Neural cell (in vitro differentiated cells): ENCODE data around the gene WDR37. TPM values are rescaled to one million over a fixed set of nuclear protein-coding genes. Genes with fewer than 3 reads are reported as not detected.

Source experiments
- H2AFZ ChIP-seq: fragments of 200-600, 300-800 bp; sonication (generic), shearing (Covaris generic); 2 replicates; pipeline ENCODE4 v1.6.0; 2014; ENCODE audit warnings: low read depth, mild to moderate bottlenecking, antibody characterized with exemption, low read length, moderate library complexity
- H3F3A ChIP-seq: fragments of 200-600 bp; shearing (Covaris generic); 2 replicates; pipeline ENCODE4 v1.6.1; 2016; ENCODE audit warnings: mild to moderate bottlenecking, moderate library complexity, mixed read lengths, antibody characterized with exemption, low read length; ENCODE audit not compliant: insufficient read depth, poor library complexity, severe bottlenecking
- H3K27ac ChIP-seq: fragments of 200-600, 300-800 bp; sonication (generic), shearing (Covaris generic); 2 replicates; pipeline ENCODE4 v1.5.1; 2014; ENCODE audit warnings: mild to moderate bottlenecking, low read length, moderate library complexity
- H3K27me3 ChIP-seq: fragments of 300-800, 200-600 bp; sonication (generic), shearing (Covaris generic); 2 replicates; pipeline ENCODE4 v1.6.0; 2014; ENCODE audit warnings: mild to moderate bottlenecking, low read depth, low read length, moderate library complexity; ENCODE audit not compliant: insufficient read depth
- H3K36me3 ChIP-seq: fragments of 300-800, 200-600 bp; sonication (generic), shearing (Covaris generic); 2 replicates; pipeline ENCODE4 v1.5.1; 2014; ENCODE audit warnings: mild to moderate bottlenecking, antibody characterized with exemption, low read length, moderate library complexity; ENCODE audit not compliant: insufficient read depth
- H3K4me2 ChIP-seq: fragments of 300-800, 200-600 bp; sonication (generic), shearing (Covaris generic); 2 replicates; pipeline ENCODE4 v1.6.0; 2014; ENCODE audit warnings: mild to moderate bottlenecking, low read length
- H3K4me3 ChIP-seq: fragments of 300-800, 200-600 bp; sonication (generic), shearing (Covaris generic); 2 replicates; pipeline ENCODE4 v1.5.1; 2014; ENCODE audit warnings: mild to moderate bottlenecking, low read length, moderate library complexity
- H3K79me2 ChIP-seq: fragments of 200-600 bp; shearing (Covaris generic); replicated peaks from 2 replicates; pipeline ENCODE4 v1.6.0; 2014; ENCODE audit warnings: mild to moderate bottlenecking, low read length, moderate library complexity; ENCODE audit not compliant: insufficient read depth
- H3K9ac ChIP-seq: fragments of 300-800, 200-600 bp; sonication (generic), shearing (Covaris generic); 2 replicates; pipeline ENCODE4 v1.6.1; 2016; ENCODE audit warnings: mild to moderate bottlenecking, low read length, mixed read lengths
- H3K9me2 ChIP-seq: fragments of 200-600 bp; shearing (Covaris generic); 2 replicates; pipeline ENCODE4 v1.6.1; 2016; ENCODE audit warnings: mild to moderate bottlenecking, low read length, mixed read lengths; ENCODE audit not compliant: insufficient read depth
- H3K9me3 ChIP-seq: fragments of 200-600, 300-800 bp; sonication (generic), shearing (Covaris generic); 2 replicates; pipeline ENCODE4 v1.6.1; 2016; ENCODE audit warnings: mild to moderate bottlenecking, mixed run types, low read length, moderate library complexity, mixed read lengths
- H4K20me1 ChIP-seq: fragments of 200-600 bp; shearing (Covaris generic); 2 replicates; pipeline ENCODE4 v1.6.1; 2016; ENCODE audit warnings: mild to moderate bottlenecking, mixed run types; ENCODE audit not compliant: insufficient read depth
- EP300 ChIP-seq: fragments of 450-650 bp; conservative IDR thresholded peaks from 2 replicates; pipeline ENCODE4 v1.6.1; 2014; ENCODE audit warnings: antibody characterized with exemption, mild to moderate bottlenecking, moderate library complexity; ENCODE audit not compliant: poor library complexity, severe bottlenecking
- EZH2 ChIP-seq: fragments of 200-600, 300-800 bp; shearing (Covaris generic), sonication (generic); IDR thresholded peaks from 2 replicates; pipeline ENCODE4 v1.6.1; 2014; ENCODE audit warnings: antibody characterized with exemption, low read length, borderline replicate concordance, mild to moderate bottlenecking; ENCODE audit not compliant: insufficient read depth, poor library complexity, severe bottlenecking
- MXI1 ChIP-seq: fragments of 450-650 bp; conservative IDR thresholded peaks from 2 replicates; pipeline ENCODE4 v1.6.1; 2014; ENCODE audit warnings: antibody characterized with exemption, mild to moderate bottlenecking; ENCODE audit not compliant: poor library complexity, severe bottlenecking
- POLR2AphosphoS5 ChIP-seq: IDR thresholded peaks from 2 replicates; pipeline ENCODE4 v1.6.1; 2012
- RAD21 ChIP-seq: fragments of 450-650 bp; conservative IDR thresholded peaks from 2 replicates; pipeline ENCODE4 v1.6.1; 2014; ENCODE audit warnings: antibody characterized with exemption, mild to moderate bottlenecking, moderate library complexity
- SMC3 ChIP-seq: fragments of 450-650 bp; conservative IDR thresholded peaks from 2 replicates; pipeline ENCODE4 v1.6.1; 2014; ENCODE audit warnings: antibody characterized with exemption, mild to moderate bottlenecking, moderate library complexity; ENCODE audit not compliant: poor library complexity
- TAF1 ChIP-seq: IDR thresholded peaks from 2 replicates; pipeline ENCODE4 v1.6.1; 2012; ENCODE audit warnings: low read depth
- polyA plus RNA-seq: library from polyadenylated mRNA; depleted of rRNA; stranded (reverse); fragments of >200 nt; gene quantifications from 2 replicates; pipeline ENCODE4 v1.2.3, GENCODE V29; 2014
- TF ChIP-seq, protein P1 (sequence below): fragments of 450-650 bp; IDR thresholded peaks from 2 replicates; pipeline ENCODE4 v1.5.1; 2014; ENCODE audit warnings: antibody characterized with exemption, mild to moderate bottlenecking, moderate library complexity; ENCODE audit not compliant: poor library complexity, severe bottlenecking
- TF ChIP-seq, protein P2 (sequence below): IDR thresholded peaks from 2 replicates; pipeline ENCODE4 v1.6.1; 2012; ENCODE audit warnings: borderline replicate concordance

WDR37 gene
- polyA plus RNA-seq, 1 donor from 2014 or later = 32.3 TPM

DNA sequence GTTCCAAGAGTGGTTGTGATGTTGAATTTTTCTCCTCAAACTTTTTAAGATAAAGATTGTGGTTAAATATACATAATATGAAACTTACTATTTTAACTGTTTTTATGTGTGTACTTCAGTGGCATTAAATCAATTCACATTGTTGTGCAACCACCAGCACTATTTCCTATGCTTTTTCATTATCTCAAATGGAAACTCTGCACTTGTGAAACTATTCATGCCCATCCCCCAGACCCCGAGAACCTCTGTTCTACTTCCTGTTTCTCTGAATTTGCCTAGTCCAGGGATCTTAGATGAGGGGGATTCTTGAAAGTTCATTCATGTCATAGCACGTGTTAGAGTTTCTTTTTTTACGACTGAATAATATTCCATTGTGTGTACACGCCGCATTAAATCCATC, 67.0 kb downstream of the WDR37 start:
- Histone ChIP-seq H2AFZ (no peak overlapping the region), H3K27me3 (no peaks in the 10 kb centered on the region), H3K9ac (no peak overlapping the region), H3K27ac (no peak overlapping the region), H4K20me1 (no peaks in the 10 kb centered on the region), H3K4me2 (no peak overlapping the region), H3K9me3 (no peaks in the 10 kb centered on the region), H3K4me3 (no peak overlapping the region), H3F3A (no peaks in the 10 kb centered on the region), H3K9me2 (no peaks in the 10 kb centered on the region), H3K79me2 (no peaks in the 10 kb centered on the region), H3K36me3 (no peaks in the 10 kb centered on the region)
- TF ChIP-seq TAF1 (no peak), EP300 (no peak), SMC3 (no peak), RAD21 (no peak), POLR2AphosphoS5 (no peak), EZH2 (no peak), MXI1 (no peak)
- TF ChIP-seq, protein P1, sequence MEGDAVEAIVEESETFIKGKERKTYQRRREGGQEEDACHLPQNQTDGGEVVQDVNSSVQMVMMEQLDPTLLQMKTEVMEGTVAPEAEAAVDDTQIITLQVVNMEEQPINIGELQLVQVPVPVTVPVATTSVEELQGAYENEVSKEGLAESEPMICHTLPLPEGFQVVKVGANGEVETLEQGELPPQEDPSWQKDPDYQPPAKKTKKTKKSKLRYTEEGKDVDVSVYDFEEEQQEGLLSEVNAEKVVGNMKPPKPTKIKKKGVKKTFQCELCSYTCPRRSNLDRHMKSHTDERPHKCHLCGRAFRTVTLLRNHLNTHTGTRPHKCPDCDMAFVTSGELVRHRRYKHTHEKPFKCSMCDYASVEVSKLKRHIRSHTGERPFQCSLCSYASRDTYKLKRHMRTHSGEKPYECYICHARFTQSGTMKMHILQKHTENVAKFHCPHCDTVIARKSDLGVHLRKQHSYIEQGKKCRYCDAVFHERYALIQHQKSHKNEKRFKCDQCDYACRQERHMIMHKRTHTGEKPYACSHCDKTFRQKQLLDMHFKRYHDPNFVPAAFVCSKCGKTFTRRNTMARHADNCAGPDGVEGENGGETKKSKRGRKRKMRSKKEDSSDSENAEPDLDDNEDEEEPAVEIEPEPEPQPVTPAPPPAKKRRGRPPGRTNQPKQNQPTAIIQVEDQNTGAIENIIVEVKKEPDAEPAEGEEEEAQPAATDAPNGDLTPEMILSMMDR = no peak
- TF ChIP-seq, protein P2, sequence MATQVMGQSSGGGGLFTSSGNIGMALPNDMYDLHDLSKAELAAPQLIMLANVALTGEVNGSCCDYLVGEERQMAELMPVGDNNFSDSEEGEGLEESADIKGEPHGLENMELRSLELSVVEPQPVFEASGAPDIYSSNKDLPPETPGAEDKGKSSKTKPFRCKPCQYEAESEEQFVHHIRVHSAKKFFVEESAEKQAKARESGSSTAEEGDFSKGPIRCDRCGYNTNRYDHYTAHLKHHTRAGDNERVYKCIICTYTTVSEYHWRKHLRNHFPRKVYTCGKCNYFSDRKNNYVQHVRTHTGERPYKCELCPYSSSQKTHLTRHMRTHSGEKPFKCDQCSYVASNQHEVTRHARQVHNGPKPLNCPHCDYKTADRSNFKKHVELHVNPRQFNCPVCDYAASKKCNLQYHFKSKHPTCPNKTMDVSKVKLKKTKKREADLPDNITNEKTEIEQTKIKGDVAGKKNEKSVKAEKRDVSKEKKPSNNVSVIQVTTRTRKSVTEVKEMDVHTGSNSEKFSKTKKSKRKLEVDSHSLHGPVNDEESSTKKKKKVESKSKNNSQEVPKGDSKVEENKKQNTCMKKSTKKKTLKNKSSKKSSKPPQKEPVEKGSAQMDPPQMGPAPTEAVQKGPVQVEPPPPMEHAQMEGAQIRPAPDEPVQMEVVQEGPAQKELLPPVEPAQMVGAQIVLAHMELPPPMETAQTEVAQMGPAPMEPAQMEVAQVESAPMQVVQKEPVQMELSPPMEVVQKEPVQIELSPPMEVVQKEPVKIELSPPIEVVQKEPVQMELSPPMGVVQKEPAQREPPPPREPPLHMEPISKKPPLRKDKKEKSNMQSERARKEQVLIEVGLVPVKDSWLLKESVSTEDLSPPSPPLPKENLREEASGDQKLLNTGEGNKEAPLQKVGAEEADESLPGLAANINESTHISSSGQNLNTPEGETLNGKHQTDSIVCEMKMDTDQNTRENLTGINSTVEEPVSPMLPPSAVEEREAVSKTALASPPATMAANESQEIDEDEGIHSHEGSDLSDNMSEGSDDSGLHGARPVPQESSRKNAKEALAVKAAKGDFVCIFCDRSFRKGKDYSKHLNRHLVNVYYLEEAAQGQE = no peak

DNA sequence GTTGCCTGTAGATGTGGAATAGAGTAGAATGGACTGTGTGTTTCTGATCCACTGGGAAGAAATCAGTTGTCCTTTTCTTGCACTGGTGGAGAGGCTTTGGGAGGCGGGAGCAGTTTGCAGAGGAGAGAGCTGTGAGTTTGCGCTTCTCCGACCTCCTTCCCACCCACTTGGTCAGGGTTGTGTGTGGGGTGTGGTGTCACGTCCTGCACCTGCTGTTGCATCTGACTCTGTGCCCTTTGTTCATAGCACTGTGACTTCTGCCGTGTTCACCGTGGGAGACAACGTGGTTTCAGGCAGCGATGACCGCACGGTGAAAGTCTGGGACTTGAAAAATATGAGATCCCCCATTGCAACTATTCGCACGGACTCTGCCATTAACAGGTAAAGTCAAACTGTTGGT, 67.8 kb downstream of the WDR37 start:
- no peak overlapping the region for H3K4me2 ChIP-seq
- H3K27ac ChIP-seq = no peak overlapping the region
- H3K36me3 ChIP-seq = no peaks in the 10 kb centered on the region
- H3K27me3 ChIP-seq = no peaks in the 10 kb centered on the region
- no peaks in the 10 kb centered on the region for H3K9me2 ChIP-seq
- no peak for TF ChIP-seq TAF1
- TF ChIP-seq, protein P2 = no peak
- no peak for TF ChIP-seq MXI1
- no peak for TF ChIP-seq SMC3
- TF ChIP-seq RAD21 = no peak
- no peak for TF ChIP-seq EZH2
- TF ChIP-seq EP300 = no peak
- TF ChIP-seq, protein P1 = no peak
- no peak for TF ChIP-seq POLR2AphosphoS5
- no peak overlapping the region for H3K4me3 ChIP-seq
- H3K9ac ChIP-seq = no peak overlapping the region
- no peaks in the 10 kb centered on the region for H3F3A ChIP-seq
- H4K20me1 ChIP-seq = no peaks in the 10 kb centered on the region
- no peak overlapping the region for H2AFZ ChIP-seq
- H3K9me3 ChIP-seq = no peaks in the 10 kb centered on the region
- no peaks in the 10 kb centered on the region for H3K79me2 ChIP-seq
